OCI-LY1 (cell line): Measurements from ENCODE around the gene TPCN1.
"Not testable (repeated sequence)": the region's sequence is repeated elsewhere in the genome, so short reads cannot be mapped to it uniquely, and the experiment has no call there.

Experiments used
- H2AFZ ChIP-seq: fragments of 200-600 bp; sonication (generic), shearing (Covaris generic); 2 replicates; pipeline ENCODE4 v1.6.0; 2014; ENCODE audit warnings: antibody characterized with exemption, mild to moderate bottlenecking, low read length
- H3F3A ChIP-seq: fragments of 200-600 bp; sonication (generic), shearing (Covaris generic); 2 replicates; pipeline ENCODE4 v1.6.0; 2014; ENCODE audit warnings: mild to moderate bottlenecking, antibody characterized with exemption, low read length, moderate library complexity; ENCODE audit not compliant: insufficient read depth
- H3K27ac ChIP-seq: fragments of 200-600 bp; sonication (generic); 2 replicates; pipeline ENCODE4 v1.5.1; 2014; ENCODE audit warnings: low read length, mixed run types, mild to moderate bottlenecking, low read depth; ENCODE audit not compliant: poor library complexity, severe bottlenecking
- H3K27me3 ChIP-seq: fragments of 200-600 bp; sonication (generic); 2 replicates; pipeline ENCODE4 v1.6.0; 2014; ENCODE audit warnings: antibody characterized with exemption, mild to moderate bottlenecking, low read length, moderate library complexity; ENCODE audit not compliant: insufficient read depth
- H3K36me3 ChIP-seq: fragments of 200-600 bp; sonication (generic); 2 replicates; pipeline ENCODE4 v1.6.1; 2014; ENCODE audit warnings: mild to moderate bottlenecking, antibody characterized with exemption, low read length, moderate library complexity, mixed read lengths; ENCODE audit not compliant: insufficient read depth
- H3K4me1 ChIP-seq: fragments of 200-600 bp; sonication (generic); 2 replicates; pipeline ENCODE4 v1.5.1; 2014; ENCODE audit warnings: mild to moderate bottlenecking, low read length, moderate library complexity; ENCODE audit not compliant: insufficient read depth, severe bottlenecking
- H3K4me2 ChIP-seq: fragments of 200-600 bp; sonication (generic), shearing (Covaris generic); 2 replicates; pipeline ENCODE4 v1.6.1; 2014; ENCODE audit warnings: low read length
- H3K4me3 ChIP-seq: fragments of 200-600 bp; sonication (generic); 2 replicates; pipeline ENCODE4 v1.5.1; 2014; ENCODE audit warnings: low read length, low read depth, mild to moderate bottlenecking, mixed read lengths; ENCODE audit not compliant: poor library complexity, severe bottlenecking
- H3K79me2 ChIP-seq: fragments of 200-600 bp; shearing (Covaris generic); 2 replicates; pipeline ENCODE4 v1.6.1; 2016; ENCODE audit warnings: mixed run types, low read length, mixed read lengths; ENCODE audit not compliant: insufficient read depth
- H3K9ac ChIP-seq: fragments of 200-600 bp; sonication (generic), shearing (Covaris generic); 2 replicates; pipeline ENCODE4 v1.6.1; 2014; ENCODE audit warnings: mild to moderate bottlenecking, low read length, mixed read lengths
- H3K9me2 ChIP-seq: fragments of 200-600 bp; sonication (generic), shearing (Covaris generic); 2 replicates; pipeline ENCODE4 v1.6.1; 2014; ENCODE audit warnings: low read depth, mild to moderate bottlenecking, low read length, mixed read lengths
- H3K9me3 ChIP-seq: fragments of 200-600 bp; shearing (Covaris generic); 2 replicates; pipeline ENCODE4 v1.6.1; 2014; ENCODE audit warnings: low read length, mixed read lengths
- H4K20me1 ChIP-seq: fragments of 200-600 bp; sonication (generic), shearing (Covaris generic); 2 replicates; pipeline ENCODE4 v1.6.0; 2016; ENCODE audit warnings: mild to moderate bottlenecking, low read length; ENCODE audit not compliant: insufficient read depth
- EZH2 ChIP-seq: fragments of 200-600 bp; sonication (generic), shearing (Covaris generic); IDR thresholded peaks from 2 replicates; pipeline ENCODE4 v1.8.0; 2017; ENCODE audit warnings: borderline replicate concordance, mixed run types, mild to moderate bottlenecking, antibody characterized with exemption, low read length, moderate library complexity, mixed read lengths
- TF ChIP-seq, protein P1 (sequence below): fragments of 200-600 bp; sonication (generic), shearing (Covaris generic); IDR thresholded peaks from 2 replicates; pipeline ENCODE4 v1.5.1; 2017; ENCODE audit warnings: mild to moderate bottlenecking, antibody characterized with exemption, low read length, moderate library complexity, mixed read lengths

Gene TPCN1

GRCh38 chr12:113204804-113205203 is 16.5 kb upstream of the TPCN1 start:
- 0 out of 2 replicates have a peak, but pooled peaks cover 6% of the 10 kb centered on the region for H3F3A ChIP-seq
- no peaks in the 10 kb centered on the region for H3K79me2 ChIP-seq
- no peaks in the 10 kb centered on the region for H3K27me3 ChIP-seq
- H3K36me3 ChIP-seq, result peaks cover 21% of the 10 kb centered on the region
- H3K4me1 ChIP-seq, result peaks cover 75% of the 10 kb centered on the region
- no peaks in the 10 kb centered on the region for H4K20me1 ChIP-seq
- H3K4me2 ChIP-seq, result no peak overlapping the region; the same call in 1 of the 2 replicates
- H3K9ac ChIP-seq, result peak overlapping the region; percentile 32; the same call in 1 of the 2 replicates
- H3K9me2 ChIP-seq, result no peaks in the 10 kb centered on the region
- peak overlapping the region; percentile 94 for H3K27ac ChIP-seq
- TF ChIP-seq EZH2, result no peak
- TF ChIP-seq, protein P1, sequence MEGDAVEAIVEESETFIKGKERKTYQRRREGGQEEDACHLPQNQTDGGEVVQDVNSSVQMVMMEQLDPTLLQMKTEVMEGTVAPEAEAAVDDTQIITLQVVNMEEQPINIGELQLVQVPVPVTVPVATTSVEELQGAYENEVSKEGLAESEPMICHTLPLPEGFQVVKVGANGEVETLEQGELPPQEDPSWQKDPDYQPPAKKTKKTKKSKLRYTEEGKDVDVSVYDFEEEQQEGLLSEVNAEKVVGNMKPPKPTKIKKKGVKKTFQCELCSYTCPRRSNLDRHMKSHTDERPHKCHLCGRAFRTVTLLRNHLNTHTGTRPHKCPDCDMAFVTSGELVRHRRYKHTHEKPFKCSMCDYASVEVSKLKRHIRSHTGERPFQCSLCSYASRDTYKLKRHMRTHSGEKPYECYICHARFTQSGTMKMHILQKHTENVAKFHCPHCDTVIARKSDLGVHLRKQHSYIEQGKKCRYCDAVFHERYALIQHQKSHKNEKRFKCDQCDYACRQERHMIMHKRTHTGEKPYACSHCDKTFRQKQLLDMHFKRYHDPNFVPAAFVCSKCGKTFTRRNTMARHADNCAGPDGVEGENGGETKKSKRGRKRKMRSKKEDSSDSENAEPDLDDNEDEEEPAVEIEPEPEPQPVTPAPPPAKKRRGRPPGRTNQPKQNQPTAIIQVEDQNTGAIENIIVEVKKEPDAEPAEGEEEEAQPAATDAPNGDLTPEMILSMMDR, result no peak
- H3K4me3 ChIP-seq, result no peak overlapping the region
- H3K9me3 ChIP-seq, result no peaks in the 10 kb centered on the region
- H2AFZ ChIP-seq, result no peak overlapping the region

DNA sequence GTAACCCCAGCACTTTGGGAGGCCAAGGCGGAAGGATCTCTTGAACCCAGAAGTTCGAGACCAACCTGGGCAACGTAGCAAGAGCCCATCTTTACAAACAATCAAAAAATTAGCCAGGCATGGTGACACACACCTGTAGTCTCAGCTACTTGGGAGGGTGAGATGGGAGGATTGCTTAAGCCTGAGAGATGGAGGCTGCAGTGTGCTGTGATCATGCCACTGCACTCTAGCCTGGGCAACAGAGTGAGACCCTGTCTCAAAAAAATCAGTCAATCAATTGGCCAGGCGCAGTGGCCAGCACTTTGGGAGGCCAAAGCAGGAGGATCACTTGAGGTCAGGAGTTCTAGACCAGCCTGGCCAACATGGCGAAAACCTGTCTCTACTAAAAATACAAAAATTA is 14.5 kb upstream of the TPCN1 start:
- peaks cover 36% of the 10 kb centered on the region for H3K36me3 ChIP-seq
- H3K9ac ChIP-seq, result peak overlapping the region; percentile 83; the same call in 1 of the 2 replicates
- H3K27ac ChIP-seq, result peak overlapping the region; percentile 99
- H3K9me3 ChIP-seq, H2AFZ ChIP-seq, H3F3A ChIP-seq, H3K4me2 ChIP-seq, H3K79me2 ChIP-seq, H3K4me3 ChIP-seq, H4K20me1 ChIP-seq, H3K9me2 ChIP-seq, H3K27me3 ChIP-seq: not testable (repeated sequence)
- peaks cover 84% of the 10 kb centered on the region for H3K4me1 ChIP-seq

DNA sequence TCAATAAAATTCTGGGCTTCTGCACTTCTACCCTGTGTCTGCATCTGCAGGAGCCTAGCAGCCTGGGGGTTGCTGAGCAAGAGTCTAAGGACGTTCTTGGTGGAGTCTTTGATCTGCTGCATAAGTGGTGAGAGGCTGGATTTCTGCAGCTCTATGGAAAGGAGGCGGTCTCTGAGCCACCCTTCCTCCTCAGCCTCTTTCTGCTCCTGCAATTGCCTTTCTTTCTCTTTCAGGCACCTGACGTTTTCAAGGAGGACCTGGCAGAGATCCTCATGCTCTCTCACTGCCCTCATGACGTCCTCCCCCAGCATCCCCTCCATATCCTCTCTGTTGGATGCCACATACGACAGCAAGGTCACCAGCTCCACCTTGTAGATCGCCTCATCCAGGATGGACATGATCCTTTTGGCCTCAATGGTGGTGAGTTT is 13.6 kb upstream of the TPCN1 start:
- no peaks in the 10 kb centered on the region for H3K9me2 ChIP-seq
- peak overlapping the region; percentile 66 for H3K4me2 ChIP-seq
- H3F3A ChIP-seq, result 0 out of 2 replicates have a peak, but pooled peaks cover 9% of the 10 kb centered on the region
- peaks cover 39% of the 10 kb centered on the region for H3K36me3 ChIP-seq
- no peaks in the 10 kb centered on the region for H4K20me1 ChIP-seq
- H3K79me2 ChIP-seq, result 0 out of 2 replicates have a peak, but pooled peaks cover 2% of the 10 kb centered on the region
- TF ChIP-seq, protein P1, result no peak
- no peak for TF ChIP-seq EZH2
- H3K9me3 ChIP-seq, result no peaks in the 10 kb centered on the region
- H3K4me3 ChIP-seq, result peak overlapping the region; percentile 46
- H2AFZ ChIP-seq, result no peak overlapping the region
- H3K27ac ChIP-seq, result peak overlapping the region; percentile 99
- no peaks in the 10 kb centered on the region for H3K27me3 ChIP-seq
- H3K4me1 ChIP-seq, result peaks cover 82% of the 10 kb centered on the region
- H3K9ac ChIP-seq, result peak overlapping the region; percentile 83
